Suprapubic skin (tissue), 4 donors: ENCODE measurements around the gene TANGO2.

Experiments used
- EP300 ChIP-seq: sonication (generic); formaldehyde crosslinking; IDR thresholded peaks from one replicate; pipeline ENCODE4 v1.6.1; 2017; ENCODE audit warnings: antibody characterized with exemption
- POLR2A ChIP-seq, 2 donors: fragments of 450-650 bp; IDR thresholded peaks; one replicate each; pipeline ENCODE4 v1.6.1; 2017; ENCODE audit warnings: antibody characterized with exemption in 2 of 2, mild to moderate bottlenecking in 2 of 2, moderate library complexity in 2 of 2
- POLR2AphosphoS5 ChIP-seq, 3 donors: sonication (generic); formaldehyde crosslinking; IDR thresholded peaks; one replicate each; pipeline ENCODE4 v1.6.1; 2017; ENCODE audit warnings: antibody characterized with exemption in 3 of 3
- TF ChIP-seq, protein P1 (sequence below), 2 donors: fragments of 200-600 bp in 1 of 2; fragments of 450-650 bp in 1 of 2; sonication (generic) in 1 of 2; IDR thresholded peaks; one replicate each; pipeline ENCODE4 v1.5.1; 2016 to 2019; ENCODE audit warnings: antibody characterized with exemption in 2 of 2, mild to moderate bottlenecking in 1 of 2, moderate library complexity in 1 of 2

DNA sequence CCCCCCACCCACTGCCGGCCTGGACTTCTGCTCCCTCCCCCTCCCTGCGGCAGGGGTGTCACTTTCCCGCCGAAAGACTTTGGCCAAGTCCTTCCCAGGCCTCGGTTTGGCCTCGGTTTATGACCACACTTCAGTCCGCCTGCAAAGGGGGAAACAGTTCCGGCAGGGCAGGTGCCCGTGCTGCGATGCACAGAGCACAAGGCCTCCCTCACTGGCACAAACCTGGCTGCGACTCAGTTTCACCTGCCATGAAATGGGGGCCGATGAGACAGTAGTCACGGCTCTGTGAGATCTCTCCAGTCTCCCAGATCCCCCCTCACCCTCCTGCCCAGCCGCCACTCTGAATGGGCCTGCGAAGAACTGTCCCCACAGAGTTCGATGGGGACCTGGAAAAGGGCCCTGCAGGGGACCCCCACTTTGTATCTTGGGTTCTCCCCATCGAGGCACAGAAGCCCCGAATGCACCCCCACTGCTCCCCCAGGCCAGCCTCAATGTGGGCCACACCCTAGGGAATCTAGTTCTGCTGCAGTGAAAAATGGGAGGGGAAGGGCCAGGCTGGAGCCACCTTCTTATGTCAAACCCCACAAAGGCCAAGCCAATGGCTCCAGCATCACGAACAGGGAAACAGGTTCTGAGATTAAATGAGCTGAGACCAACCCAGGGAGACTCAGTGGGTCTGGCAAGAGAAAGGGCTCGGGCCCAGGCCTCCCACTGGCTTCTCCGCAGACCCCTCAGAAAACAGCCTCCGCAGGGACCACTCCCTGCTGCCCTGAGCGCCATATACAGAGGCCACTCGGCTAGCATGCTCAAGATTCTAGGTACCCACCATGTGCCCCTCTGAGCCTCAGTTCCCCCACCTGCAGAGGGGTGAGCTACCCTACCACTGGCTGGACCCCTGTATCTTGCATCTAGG, 33.3 kb upstream of the TANGO2 start:
- TF ChIP-seq, protein P1, sequence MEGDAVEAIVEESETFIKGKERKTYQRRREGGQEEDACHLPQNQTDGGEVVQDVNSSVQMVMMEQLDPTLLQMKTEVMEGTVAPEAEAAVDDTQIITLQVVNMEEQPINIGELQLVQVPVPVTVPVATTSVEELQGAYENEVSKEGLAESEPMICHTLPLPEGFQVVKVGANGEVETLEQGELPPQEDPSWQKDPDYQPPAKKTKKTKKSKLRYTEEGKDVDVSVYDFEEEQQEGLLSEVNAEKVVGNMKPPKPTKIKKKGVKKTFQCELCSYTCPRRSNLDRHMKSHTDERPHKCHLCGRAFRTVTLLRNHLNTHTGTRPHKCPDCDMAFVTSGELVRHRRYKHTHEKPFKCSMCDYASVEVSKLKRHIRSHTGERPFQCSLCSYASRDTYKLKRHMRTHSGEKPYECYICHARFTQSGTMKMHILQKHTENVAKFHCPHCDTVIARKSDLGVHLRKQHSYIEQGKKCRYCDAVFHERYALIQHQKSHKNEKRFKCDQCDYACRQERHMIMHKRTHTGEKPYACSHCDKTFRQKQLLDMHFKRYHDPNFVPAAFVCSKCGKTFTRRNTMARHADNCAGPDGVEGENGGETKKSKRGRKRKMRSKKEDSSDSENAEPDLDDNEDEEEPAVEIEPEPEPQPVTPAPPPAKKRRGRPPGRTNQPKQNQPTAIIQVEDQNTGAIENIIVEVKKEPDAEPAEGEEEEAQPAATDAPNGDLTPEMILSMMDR (IDR thresholded peaks at IDR 0.05), result no peak
- TF ChIP-seq POLR2A (IDR thresholded peaks at IDR 0.05) (no peak), POLR2AphosphoS5 (IDR thresholded peaks at IDR 0.05) (no peak), EP300 (no peak)
